ENCODE results near the gene GZMM. TPM values are rescaled to one million over a fixed set of nuclear protein-coding genes. Genes with fewer than 3 reads are reported as not detected.

The GZMM gene
- total and polyA plus RNA-seq, 8 donors = 0.28 to 0.38 (median 0.34) TPM; not detected in 2

DNA sequence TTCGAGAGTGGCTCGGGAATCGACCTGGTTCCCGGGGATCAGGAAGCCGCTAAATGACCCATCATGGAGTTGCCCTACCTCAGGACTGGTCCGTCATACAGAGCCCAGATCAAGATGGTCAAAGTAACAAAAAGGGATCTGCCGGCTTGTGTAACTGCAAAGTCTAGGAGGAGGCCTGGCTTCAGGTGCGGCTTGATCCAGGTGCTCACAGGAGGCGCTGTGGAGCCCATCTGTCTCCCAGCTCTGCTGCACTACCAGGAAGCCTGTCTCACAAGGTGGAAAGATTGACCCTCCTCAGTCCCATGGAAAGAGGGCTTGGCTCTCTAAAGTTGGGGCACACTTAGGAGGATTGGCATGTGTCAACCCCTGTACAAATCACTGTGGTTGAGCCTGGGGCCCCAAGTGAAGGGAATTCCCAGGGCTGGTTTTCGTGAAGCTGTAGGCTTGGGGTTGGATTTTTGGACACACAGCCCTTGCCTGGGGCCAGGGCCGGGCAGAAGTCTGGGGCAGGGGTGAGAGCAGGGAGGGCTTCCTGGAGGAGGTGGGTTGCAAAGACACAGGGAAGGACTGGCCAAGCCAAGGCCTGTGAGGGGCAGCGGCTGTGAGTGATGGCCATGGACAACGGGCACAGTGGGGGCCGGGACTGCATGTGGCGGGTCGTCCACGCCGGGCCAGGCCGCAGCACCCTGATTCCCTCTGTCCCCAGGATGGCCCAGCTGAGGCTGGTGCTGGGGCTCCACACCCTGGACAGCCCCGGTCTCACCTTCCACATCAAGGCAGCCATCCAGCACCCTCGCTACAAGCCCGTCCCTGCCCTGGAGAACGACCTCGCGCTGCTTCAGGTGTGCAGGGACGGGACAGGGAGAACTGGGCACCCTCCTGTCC, 4.2 kb downstream of the GZMM start:
- FAIRE-seq (no peak), DNase-seq (no peak), ATAC-seq (no peak)
- intact Hi-C loops (cut with DNase I) = no loop called here
- no peaks in the 10 kb centered on the region for H3K4me1 ChIP-seq
- no peaks in the 10 kb centered on the region for H3K27me3 ChIP-seq
- H3K27ac ChIP-seq = no peak overlapping the region
- TF ChIP-seq, protein P1, sequence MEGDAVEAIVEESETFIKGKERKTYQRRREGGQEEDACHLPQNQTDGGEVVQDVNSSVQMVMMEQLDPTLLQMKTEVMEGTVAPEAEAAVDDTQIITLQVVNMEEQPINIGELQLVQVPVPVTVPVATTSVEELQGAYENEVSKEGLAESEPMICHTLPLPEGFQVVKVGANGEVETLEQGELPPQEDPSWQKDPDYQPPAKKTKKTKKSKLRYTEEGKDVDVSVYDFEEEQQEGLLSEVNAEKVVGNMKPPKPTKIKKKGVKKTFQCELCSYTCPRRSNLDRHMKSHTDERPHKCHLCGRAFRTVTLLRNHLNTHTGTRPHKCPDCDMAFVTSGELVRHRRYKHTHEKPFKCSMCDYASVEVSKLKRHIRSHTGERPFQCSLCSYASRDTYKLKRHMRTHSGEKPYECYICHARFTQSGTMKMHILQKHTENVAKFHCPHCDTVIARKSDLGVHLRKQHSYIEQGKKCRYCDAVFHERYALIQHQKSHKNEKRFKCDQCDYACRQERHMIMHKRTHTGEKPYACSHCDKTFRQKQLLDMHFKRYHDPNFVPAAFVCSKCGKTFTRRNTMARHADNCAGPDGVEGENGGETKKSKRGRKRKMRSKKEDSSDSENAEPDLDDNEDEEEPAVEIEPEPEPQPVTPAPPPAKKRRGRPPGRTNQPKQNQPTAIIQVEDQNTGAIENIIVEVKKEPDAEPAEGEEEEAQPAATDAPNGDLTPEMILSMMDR (IDR thresholded peaks at IDR 0.05) = no peak
- no peaks in the 10 kb centered on the region for H3K36me3 ChIP-seq
- WGBS, 2 donors = 75 to 76% methylated on average over 17 to 26 of the region's 26 CpGs
- no peaks in the 10 kb centered on the region for H3K9me3 ChIP-seq
- no peak overlapping the region for H3K4me3 ChIP-seq

DNA sequence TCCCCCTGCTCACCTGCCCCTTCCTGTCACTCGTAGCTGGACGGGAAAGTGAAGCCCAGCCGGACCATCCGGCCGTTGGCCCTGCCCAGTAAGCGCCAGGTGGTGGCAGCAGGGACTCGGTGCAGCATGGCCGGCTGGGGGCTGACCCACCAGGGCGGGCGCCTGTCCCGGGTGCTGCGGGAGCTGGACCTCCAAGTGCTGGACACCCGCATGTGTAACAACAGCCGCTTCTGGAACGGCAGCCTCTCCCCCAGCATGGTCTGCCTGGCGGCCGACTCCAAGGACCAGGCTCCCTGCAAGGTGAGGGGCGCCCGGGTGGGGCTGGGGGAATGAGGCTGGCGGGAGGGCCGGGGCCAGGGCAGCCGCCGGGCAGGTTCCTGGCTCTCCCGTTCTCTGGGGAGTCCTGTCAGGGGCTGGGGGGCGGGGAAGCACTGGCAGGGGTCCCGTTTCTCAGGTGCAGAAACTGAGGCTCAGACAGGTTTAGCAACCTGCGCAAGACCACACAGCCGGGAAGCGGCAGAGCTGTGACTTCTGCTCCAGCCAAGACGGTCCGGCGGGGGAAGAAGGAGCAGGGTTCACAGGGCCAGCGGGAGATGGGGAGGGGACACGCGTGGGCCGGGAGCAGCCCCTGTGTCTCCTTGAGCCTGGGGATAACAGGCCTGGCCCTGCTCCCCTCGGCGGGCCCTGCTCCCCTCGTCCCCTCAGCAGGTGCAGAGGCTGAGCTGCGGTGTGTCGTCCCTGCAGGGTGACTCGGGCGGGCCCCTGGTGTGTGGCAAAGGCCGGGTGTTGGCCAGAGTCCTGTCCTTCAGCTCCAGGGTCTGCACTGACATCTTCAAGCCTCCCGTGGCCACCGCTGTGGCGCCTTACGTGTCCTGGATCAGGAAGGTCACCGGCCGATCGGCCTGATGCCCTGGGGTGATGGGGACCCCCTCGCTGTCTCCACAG, 5.3 kb downstream of the GZMM start:
- TF ChIP-seq, protein P1 (IDR thresholded peaks at IDR 0.05) = no peak
- FAIRE-seq (no peak), DNase-seq (peak in 1 of 6 donors; percentile 72), ATAC-seq (no peak)
- Histone ChIP-seq H3K4me3 (no peak overlapping the region), H3K36me3 (no peaks in the 10 kb centered on the region), H3K27me3 (no peaks in the 10 kb centered on the region), H3K27ac (no peak overlapping the region), H3K9me3 (no peaks in the 10 kb centered on the region), H3K4me1 (no peaks in the 10 kb centered on the region)
- intact Hi-C loops (cut with DNase I) = no loop called here
- WGBS, 2 donors = 61 to 65% methylated on average over 52 of the region's 52 CpGs

DNA sequence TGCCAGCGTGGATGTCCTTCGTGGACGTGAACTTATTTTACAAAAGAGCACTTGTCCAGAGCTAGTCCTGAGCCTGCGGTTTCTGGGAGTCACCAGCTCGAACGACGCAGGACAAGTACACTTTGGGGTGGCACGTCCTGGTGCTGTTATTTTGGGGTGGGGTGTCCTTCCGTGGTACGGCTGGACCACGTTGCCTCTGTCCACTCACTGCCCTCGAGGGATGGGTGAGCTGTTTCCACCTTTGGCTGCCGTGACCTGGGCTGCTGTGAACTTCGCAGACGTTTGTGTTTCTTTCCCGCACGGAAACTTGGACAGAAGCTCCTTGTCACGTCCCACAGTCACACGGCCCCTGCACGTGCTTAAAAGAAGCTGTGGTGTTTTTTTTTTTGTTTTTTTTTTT, 11.0 kb downstream of the GZMM start:
- no peak for DNase-seq
- Histone ChIP-seq H3K36me3 (no peaks in the 10 kb centered on the region), H3K4me3 (no peak overlapping the region), H3K4me1 (no peaks in the 10 kb centered on the region), H3K27me3 (no peaks in the 10 kb centered on the region), H3K9me3 (no peaks in the 10 kb centered on the region), H3K27ac (no peak overlapping the region)
- no peak for FAIRE-seq
- TF ChIP-seq, protein P1 (IDR thresholded peaks at IDR 0.05) = no peak
- 57 to 61% methylated on average over 20 of the region's 20 CpGs for WGBS, 2 donors
- ATAC-seq = no peak
- intact Hi-C loops (cut with DNase I) = no loop called here

DNA sequence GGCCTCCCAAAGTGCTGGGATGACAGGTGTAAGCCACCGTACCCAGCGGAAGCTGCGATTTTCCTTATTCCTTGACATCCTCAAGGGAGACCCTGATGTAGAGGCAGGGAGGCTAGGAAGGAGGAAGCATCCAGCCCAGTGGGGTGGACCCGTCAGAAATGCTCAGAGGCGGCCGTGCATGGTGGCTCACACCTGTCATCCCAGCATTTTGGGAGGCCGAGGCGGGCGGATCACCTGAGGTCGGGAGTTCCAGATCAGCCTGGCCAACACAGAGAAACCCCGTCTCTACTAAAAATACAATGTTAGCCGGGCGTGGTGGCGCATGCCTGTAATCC, 11.6 kb downstream of the GZMM start:
- WGBS, 2 donors = 80 to 92% methylated on average over 13 to 14 of the region's 14 CpGs
- DNase-seq = no peak
- ATAC-seq = no peak
- Histone ChIP-seq H3K27ac (no peak overlapping the region), H3K4me1 (no peaks in the 10 kb centered on the region), H3K9me3 (no peaks in the 10 kb centered on the region), H3K27me3 (no peaks in the 10 kb centered on the region), H3K4me3 (no peak overlapping the region), H3K36me3 (no peaks in the 10 kb centered on the region)
- intact Hi-C loops (cut with DNase I) = no loop called here
- FAIRE-seq = no peak
- TF ChIP-seq, protein P1 (IDR thresholded peaks at IDR 0.05) = no peak
